Endodermal cell (in vitro differentiated cells): ENCODE results near the gene TMEM259. TPM values are rescaled to one million over a fixed set of nuclear protein-coding genes. Genes with fewer than 3 reads are reported as not detected.

Experiments
- DNase-seq: peaks from one replicate; pipeline ENCODE4 v3.0.0-alpha.2; 2017
- H3K27ac ChIP-seq: 2 replicates; pipeline ENCODE4 v1.5.1; 2013; ENCODE audit warnings: mild to moderate bottlenecking, low read depth, low read length, moderate library complexity
- H3K27me3 ChIP-seq: 2 replicates; pipeline ENCODE4 v1.6.1; 2013; ENCODE audit warnings: mild to moderate bottlenecking, low read length, moderate library complexity; ENCODE audit not compliant: insufficient read depth, control insufficient read depth, poor library complexity, severe bottlenecking
- H3K36me3 ChIP-seq: 2 replicates; pipeline ENCODE4 v1.7.0; 2013; ENCODE audit warnings: mild to moderate bottlenecking, low read length, moderate library complexity; ENCODE audit not compliant: control insufficient read depth, insufficient read depth
- H3K4me1 ChIP-seq: one replicate; pipeline ENCODE4 v1.7.0; 2013; ENCODE audit warnings: low read length; ENCODE audit not compliant: control insufficient read depth, insufficient read depth
- H3K4me3 ChIP-seq: 2 replicates; pipeline ENCODE4 v1.5.1; 2013; ENCODE audit warnings: mild to moderate bottlenecking, low read length, moderate library complexity
- H3K9ac ChIP-seq: 2 replicates; pipeline ENCODE4 v1.6.1; 2013; ENCODE audit warnings: mild to moderate bottlenecking, low read length, moderate library complexity; ENCODE audit not compliant: poor library complexity, severe bottlenecking; ENCODE audit errors: extremely low read depth
- H3K9me3 ChIP-seq: 2 replicates; pipeline ENCODE4 v1.6.1; 2013; ENCODE audit warnings: mild to moderate bottlenecking, low read length, moderate library complexity; ENCODE audit not compliant: control insufficient read depth
- H3K27ac Mint-ChIP-seq: 2 replicates; pipeline ENCODE4 v1.8.0; 2020; ENCODE audit warnings: mixed read lengths
- H3K27me3 Mint-ChIP-seq: 2 replicates; pipeline ENCODE4 v1.8.0; 2021; ENCODE audit warnings: mild to moderate bottlenecking, mixed read lengths; ENCODE audit not compliant: insufficient read depth
- H3K36me3 Mint-ChIP-seq: 2 replicates; pipeline ENCODE4 v1.8.0; 2020; ENCODE audit warnings: low read depth, mixed read lengths
- H3K4me1 Mint-ChIP-seq: 2 replicates; pipeline ENCODE4 v1.8.0; 2020; ENCODE audit warnings: mixed read lengths
- H3K4me3 Mint-ChIP-seq: 2 replicates; pipeline ENCODE4 v1.8.0; 2020; ENCODE audit warnings: mild to moderate bottlenecking, moderate library complexity, mixed read lengths
- H3K9me3 Mint-ChIP-seq: 2 replicates; pipeline ENCODE4 v1.8.0; 2020; ENCODE audit warnings: mild to moderate bottlenecking, mixed read lengths
- WGBS, 2 experiments: methylation state at CpG; one replicate each; pipeline versions ENCODE4 v1.1.5 to v1.1.7; 2013; ENCODE audit warnings: missing lambda C conversion rate in 2 of 2, mixed read lengths in 1 of 2; ENCODE audit not compliant: insufficient coverage in 1 of 2, insufficient read length in 1 of 2; 5-methylcytosine and 5-hydroxymethylcytosine counted together
- total RNA-seq, 2 donors: library from RNA; stranded (reverse); fragmentation: NEBNext Ultra II Directional in 1 of 2; extraction: Animal tissue kit (Norgen Biotek cat#: 25700) in 1 of 2; gene quantifications; 2 replicates in 1 of 2; 3 replicates in 1 of 2; pipeline ENCODE4 v1.2.1, GENCODE V29; 2021
- TF ChIP-seq, protein P1 (sequence below): fragments of 200-600 bp; sonication (generic); conservative IDR thresholded peaks from 2 replicates; pipeline ENCODE4 v1.5.0; 2021; ENCODE audit warnings: antibody characterized with exemption, mild to moderate bottlenecking

Gene TMEM259
- total RNA-seq, 2 donors from 2014 or later = 157 to 176 TPM

DNA sequence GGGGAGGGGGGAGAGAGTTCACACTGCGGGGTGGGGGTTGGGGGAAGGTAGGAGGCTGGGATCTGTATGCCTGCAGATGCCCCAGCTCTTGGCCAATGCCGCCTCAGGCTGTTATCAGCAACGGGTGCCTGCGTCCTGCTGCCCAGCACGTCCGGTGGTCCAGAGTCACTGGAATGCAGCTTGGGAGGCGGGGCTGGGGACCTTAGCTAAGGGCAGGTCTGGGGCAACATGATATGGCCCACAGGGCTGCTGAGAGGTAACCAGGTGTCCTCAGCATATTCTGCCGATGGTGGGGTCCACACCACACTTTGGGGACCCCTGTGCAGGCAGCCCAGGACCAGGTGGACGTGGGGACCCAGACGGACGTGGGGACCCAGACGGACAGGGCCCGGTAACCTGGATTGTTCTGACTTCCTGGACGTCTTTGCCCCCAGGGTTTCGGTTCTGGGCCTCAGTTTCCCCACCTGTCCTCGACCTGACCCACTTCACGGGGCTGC lies 45.4 kb upstream of the TMEM259 start:
- no peak overlapping the region for H3K9ac ChIP-seq
- peaks cover 5% of the 10 kb centered on the region for H3K4me1 ChIP-seq
- H3K4me1 Mint-ChIP-seq = peaks cover 5% of the 10 kb centered on the region
- H3K27ac ChIP-seq = no peak overlapping the region
- TF ChIP-seq, protein P1, sequence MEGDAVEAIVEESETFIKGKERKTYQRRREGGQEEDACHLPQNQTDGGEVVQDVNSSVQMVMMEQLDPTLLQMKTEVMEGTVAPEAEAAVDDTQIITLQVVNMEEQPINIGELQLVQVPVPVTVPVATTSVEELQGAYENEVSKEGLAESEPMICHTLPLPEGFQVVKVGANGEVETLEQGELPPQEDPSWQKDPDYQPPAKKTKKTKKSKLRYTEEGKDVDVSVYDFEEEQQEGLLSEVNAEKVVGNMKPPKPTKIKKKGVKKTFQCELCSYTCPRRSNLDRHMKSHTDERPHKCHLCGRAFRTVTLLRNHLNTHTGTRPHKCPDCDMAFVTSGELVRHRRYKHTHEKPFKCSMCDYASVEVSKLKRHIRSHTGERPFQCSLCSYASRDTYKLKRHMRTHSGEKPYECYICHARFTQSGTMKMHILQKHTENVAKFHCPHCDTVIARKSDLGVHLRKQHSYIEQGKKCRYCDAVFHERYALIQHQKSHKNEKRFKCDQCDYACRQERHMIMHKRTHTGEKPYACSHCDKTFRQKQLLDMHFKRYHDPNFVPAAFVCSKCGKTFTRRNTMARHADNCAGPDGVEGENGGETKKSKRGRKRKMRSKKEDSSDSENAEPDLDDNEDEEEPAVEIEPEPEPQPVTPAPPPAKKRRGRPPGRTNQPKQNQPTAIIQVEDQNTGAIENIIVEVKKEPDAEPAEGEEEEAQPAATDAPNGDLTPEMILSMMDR = no peak
- peak; percentile 79 for DNase-seq
- H3K9me3 ChIP-seq = no peaks in the 10 kb centered on the region
- peaks cover 47% of the 10 kb centered on the region for H3K27me3 Mint-ChIP-seq
- no peaks in the 10 kb centered on the region for H3K36me3 ChIP-seq
- 69 to 74% methylated on average over 11 to 17 of the region's 17 CpGs for WGBS, 2 experiments
- peak overlapping the region; percentile 23 for H3K4me3 Mint-ChIP-seq
- no peaks in the 10 kb centered on the region for H3K9me3 Mint-ChIP-seq
- no peak overlapping the region for H3K27ac Mint-ChIP-seq
- peaks cover 67% of the 10 kb centered on the region for H3K27me3 ChIP-seq
- no peak overlapping the region for H3K4me3 ChIP-seq
- H3K36me3 Mint-ChIP-seq = no peaks in the 10 kb centered on the region

DNA sequence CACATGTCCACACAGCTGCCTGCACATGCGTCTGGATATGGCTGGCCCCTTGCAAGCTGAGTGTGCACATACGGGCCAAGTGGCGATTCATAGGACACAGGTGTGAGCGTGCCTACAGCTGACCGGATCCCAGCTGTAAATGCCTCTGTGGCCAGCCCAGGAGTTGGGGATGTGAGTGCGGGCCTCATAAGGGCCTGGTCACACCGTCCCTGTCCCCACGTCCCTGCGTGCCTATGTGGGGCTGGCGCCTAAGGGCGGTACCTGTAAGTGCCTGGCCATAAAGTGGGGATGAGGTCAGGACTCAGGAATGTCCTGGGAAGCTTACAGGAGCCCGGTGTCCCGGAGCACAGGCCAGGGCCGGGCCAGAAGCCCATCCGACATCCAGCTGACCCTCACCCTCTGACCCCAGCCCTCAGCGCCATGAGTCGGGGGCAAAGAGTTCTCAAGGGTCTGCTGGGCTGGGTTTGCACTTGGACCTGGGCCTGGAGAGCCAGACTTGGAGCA lies 44.7 kb upstream of the TMEM259 start:
- peak; percentile 81 for DNase-seq
- peak overlapping the region; percentile 23 for H3K4me3 Mint-ChIP-seq

DNA sequence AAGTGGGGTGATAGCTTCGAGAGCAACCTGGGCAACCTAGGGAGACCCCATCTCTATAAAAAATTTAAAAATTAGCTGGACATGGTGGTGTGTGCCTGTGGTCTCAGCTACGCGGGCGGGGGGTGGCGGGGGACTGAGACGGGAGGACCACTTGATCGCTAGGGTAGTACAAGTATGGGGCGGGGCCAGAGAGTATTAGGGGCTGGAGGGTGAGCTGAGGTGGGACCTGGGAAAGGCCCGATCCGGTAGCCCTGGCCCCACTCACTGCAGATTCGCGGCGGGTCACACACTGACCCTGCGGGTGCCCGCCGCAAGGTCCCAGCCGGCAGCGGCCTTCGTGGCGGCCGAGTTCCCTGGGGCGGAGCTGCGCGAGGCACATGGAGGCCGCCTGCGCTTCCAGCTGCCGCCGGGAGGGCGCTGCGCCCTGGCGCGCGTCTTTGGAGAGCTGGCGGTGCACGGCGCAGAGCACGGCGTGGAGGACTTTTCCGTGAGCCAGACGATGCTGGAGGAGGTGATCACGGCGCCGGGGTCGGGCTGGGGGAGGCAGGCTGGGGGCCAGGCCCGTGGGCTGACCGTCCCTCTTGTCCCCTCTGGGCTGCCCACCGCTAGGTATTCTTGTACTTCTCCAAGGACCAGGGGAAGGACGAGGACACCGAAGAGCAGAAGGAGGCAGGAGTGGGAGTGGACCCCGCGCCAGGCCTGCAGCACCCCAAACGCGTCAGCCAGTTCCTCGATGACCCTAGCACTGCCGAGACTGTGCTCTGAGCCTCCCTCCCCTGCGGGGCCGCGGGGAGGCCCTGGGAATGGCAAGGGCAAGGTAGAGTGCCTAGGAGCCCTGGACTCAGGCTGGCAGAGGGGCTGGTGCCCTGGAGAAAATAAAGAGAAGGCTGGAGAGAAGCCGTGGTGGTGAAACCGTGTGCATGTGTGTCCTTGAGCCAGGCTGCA lies 44.0 kb upstream of the TMEM259 start:
- no peaks in the 10 kb centered on the region for H3K36me3 ChIP-seq
- 13 to 14% methylated on average over 46 to 60 of the region's 60 CpGs for WGBS, 2 experiments
- Mint-ChIP-seq H3K9me3 (no peaks in the 10 kb centered on the region), H3K4me1 (peaks cover 5% of the 10 kb centered on the region), H3K27me3 (peaks cover 38% of the 10 kb centered on the region), H3K27ac (peak overlapping the region; percentile 82), H3K4me3 (peak overlapping the region; percentile 49), H3K36me3 (no peaks in the 10 kb centered on the region)
- peak; percentile 91 for DNase-seq
- TF ChIP-seq, protein P1 = peak; percentile 90
- H3K4me3 ChIP-seq = no peak overlapping the region
- H3K27ac ChIP-seq = no peak overlapping the region
- peaks cover 5% of the 10 kb centered on the region for H3K4me1 ChIP-seq
- no peaks in the 10 kb centered on the region for H3K9me3 ChIP-seq
- H3K9ac ChIP-seq = no peak overlapping the region
- H3K27me3 ChIP-seq = peaks cover 55% of the 10 kb centered on the region

More for the DNA sequence above, 44.7 kb upstream of the TMEM259 start:
- peaks cover 5% of the 10 kb centered on the region for H3K4me1 Mint-ChIP-seq
- Histone ChIP-seq H3K4me3 (no peak overlapping the region), H3K9me3 (no peaks in the 10 kb centered on the region), H3K36me3 (no peaks in the 10 kb centered on the region), H3K4me1 (peaks cover 5% of the 10 kb centered on the region), H3K9ac (peak overlapping the region; percentile 25), H3K27ac (no peak overlapping the region), H3K27me3 (peaks cover 62% of the 10 kb centered on the region)
- TF ChIP-seq, protein P1 = no peak
- peaks cover 45% of the 10 kb centered on the region for H3K27me3 Mint-ChIP-seq
- no peaks in the 10 kb centered on the region for H3K36me3 Mint-ChIP-seq
- no peaks in the 10 kb centered on the region for H3K9me3 Mint-ChIP-seq
- WGBS, 2 experiments = 75 to 79% methylated on average over 8 to 17 of the region's 17 CpGs
- peak overlapping the region; percentile 82 for H3K27ac Mint-ChIP-seq
